ENCODE measurements around the gene MACROD2.

The MACROD2 gene

GRCh38 chr20:14342918-14343317, 347.6 kb downstream of the MACROD2 start:
- DNase-seq: no peak

- no peak for DNase-seq
These were observed 348.3 kb downstream of the MACROD2 start for GRCh38 chr20:14343491-14344065.

- DNase-seq: no peak
These were observed 349.4 kb downstream of the MACROD2 start for GRCh38 chr20:14344746-14345145.

- DNase-seq: no peak
These were observed 360.5 kb downstream of the MACROD2 start for GRCh38 chr20:14355791-14356190.

DNA sequence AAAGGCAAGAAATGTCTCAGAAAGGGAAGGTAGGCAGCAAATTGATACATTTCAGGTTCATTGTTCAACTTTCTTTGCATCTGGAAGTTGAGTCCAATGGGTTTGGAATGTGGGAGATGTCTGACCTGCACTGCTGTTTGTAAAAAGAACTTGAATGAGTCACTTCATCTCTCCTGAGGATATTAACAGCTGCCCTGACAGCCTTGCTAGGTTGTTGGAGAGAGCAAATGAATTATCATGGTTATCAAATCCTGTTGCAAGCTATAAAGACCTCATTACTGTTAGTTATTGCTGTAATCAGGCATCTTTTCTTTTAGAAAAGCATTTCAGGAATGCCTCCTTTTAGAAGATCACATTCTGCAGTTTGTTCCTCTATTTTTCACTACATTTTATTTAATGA, 365.1 kb downstream of the MACROD2 start:
- no peak for DNase-seq

DNA sequence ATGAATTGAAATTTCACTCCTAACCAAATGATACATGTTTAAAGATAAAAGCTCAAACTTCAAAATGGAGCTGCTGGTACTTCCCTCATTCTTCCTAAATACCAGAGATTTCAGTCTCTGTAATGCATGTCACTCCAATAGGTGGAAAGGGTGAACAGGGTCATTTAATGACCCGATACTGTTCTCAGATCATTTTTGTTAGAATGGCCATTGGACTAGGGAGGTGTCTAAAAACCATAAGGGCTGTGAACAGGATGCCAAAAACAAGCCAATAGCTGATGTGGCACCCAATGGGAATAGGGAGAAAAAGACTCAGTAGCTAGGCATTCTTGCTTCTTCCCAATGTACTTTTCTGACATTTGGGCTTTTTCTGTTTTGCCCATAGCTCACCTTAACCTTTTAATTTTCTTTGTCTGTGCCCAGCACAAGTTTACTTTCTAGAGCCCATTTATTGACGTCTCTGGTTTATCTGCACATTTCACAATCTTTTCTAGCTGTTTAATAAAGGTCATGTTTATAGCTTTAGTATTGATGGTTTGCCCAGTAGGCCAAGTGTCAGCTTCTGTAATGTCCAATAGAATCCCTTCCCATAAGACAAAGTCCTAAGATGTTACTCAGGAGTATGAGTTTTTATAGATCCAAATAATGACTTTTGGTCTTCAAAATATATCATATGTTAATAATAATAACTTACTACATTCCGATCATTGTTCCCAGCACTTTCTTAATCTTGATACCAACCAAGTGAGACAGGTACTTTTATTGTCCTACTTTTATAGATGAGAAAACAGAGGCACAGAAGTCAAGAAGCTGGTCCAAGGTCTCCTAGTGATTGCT, 366.4 kb downstream of the MACROD2 start:
- DNase-seq: no peak

GRCh38 chr20:14374196-14374595, 378.9 kb downstream of the MACROD2 start:
- no peak for DNase-seq

DNA sequence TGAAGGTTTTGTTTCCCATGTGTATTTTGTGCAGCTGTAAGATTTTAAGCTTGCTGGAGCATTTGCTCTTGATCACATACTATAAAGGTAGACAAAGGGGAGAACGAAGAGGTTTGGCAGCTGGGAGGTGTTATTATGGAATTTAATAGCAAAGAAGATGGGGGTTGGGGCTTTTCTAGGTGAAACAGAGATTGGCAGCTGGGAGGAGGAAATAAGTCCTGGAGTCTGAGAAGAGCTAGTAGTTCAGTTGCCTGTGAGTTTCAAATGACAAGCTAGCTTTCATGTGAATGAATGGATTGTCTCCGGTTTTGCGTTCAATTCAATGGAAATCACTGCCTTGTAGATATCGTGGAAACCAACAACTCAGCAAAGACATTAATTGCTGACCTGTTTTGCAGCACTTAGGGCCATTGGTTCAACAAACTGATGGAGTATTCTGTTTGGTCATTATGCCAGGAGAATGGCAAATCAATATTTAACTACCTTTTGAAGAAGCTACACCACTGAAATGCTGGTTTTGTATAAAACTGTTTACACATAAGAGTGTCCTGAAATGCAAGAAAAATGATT, 380.2 kb downstream of the MACROD2 start:
- DNase-seq: no peak

DNA sequence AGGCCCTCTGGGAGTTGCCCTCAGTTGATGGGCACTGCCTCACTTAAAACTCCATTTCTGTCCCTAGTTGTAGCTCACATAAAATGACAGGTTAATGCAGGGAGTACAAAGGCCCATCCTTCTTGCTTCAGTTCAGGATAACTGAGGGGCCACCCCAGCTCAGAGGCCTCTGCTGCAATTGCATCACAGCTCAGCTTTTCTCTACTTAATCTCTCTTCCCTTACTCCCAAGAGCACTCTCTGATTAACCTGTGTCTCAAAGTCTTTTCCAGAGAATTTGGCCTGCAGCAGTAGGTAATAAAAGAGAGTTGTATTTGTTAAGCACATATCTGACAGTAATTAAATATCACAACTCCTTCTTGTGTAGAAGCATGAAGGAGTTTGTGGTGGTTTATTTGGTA, 383.0 kb downstream of the MACROD2 start:
- no peak for DNase-seq

GRCh38 chr20:14383335-14383734, 388.0 kb downstream of the MACROD2 start:
- DNase-seq: no peak

DNA sequence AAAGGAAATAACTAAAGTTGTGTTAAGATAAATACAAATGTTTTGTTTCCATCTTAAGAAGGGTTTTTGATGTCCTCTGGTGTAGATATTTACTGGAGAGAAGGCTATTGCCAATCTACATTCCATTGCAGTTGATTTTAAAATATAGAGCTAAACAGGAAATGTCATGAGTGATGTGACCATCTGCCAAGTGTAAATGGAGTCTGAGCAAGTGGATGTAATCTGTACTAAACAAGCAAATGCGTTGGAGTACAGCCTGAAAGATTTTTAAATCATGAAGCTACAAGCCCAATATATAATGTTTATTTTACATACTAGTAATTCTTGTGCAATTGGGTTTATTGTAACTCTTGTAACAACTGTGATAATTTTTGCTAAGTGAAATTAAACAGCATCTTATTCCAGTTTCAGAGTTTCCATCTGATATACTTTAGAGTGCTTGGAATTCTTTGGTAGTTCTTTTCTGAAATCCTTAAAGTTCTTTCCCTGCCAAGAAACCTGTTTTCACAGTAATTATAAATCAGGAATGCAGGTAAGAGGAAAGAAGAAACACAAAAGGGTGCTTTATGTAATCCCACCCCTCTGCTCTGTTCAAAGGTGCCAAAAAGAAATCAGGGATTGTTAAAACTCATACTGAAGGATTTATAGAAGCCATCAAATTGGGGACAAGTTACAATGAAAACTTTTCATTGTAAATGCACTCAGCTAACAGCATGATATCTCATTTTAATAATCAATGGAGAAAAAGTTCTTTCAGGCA, 389.3 kb downstream of the MACROD2 start:
- DNase-seq: no peak

- no peak for DNase-seq
These were observed 389.9 kb downstream of the MACROD2 start for GRCh38 chr20:14385176-14385740.

DNA sequence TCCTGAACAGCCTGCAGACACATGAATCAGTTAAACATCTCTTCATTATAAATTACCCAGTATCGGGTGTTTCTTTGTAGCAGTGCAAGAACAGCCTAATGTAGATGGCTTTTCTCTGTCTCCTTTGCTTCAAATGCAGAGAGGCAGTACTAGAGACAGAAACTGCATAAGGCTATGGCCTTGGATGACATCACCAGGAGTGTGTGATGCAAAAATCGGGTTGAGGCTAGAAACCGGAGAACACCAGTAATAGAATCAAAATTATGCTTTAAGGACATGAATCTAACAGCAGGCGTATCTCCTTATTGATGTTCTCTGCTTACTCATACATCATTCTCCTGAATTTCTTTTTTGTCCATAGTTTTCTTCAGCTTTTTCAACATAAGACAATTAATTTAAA, 391.4 kb downstream of the MACROD2 start:
- no peak for DNase-seq

DNA sequence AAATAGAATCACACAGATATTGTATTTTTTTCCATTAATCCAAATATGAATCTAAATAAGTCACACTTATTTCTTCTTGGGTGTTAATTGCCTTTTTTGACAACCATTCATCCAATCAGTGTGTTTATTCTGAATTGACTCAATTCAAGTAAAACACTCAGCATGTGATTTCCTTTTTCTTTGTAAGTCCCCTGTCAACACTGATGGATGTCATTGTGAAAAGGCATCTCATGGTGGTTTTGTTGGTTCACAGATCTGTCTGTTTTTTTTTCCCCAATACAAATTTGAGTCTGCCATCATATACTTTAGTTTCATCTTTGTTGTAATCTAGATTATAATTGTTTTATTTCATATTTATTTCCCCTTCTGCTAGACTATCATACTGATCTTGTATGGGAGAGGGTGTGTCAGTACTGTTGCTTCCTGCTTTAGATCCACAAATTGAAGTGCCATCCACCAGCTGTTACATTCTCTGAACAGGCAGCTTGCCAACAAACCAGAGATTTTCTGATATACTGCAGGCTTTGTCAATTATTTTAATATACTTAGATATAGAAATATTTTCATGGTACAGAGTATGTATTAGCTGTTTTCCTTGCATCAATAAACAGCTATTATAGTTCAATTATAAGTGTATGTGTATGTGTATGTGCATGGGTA, 406.3 kb downstream of the MACROD2 start:
- no peak for DNase-seq

GRCh38 chr20:14404515-14404914, 409.2 kb downstream of the MACROD2 start:
- DNase-seq: no peak

- no peak for DNase-seq
These were observed 411.2 kb downstream of the MACROD2 start for GRCh38 chr20:14406495-14406894.

GRCh38 chr20:14407336-14407735, 412.0 kb downstream of the MACROD2 start:
- DNase-seq: no peak

DNA sequence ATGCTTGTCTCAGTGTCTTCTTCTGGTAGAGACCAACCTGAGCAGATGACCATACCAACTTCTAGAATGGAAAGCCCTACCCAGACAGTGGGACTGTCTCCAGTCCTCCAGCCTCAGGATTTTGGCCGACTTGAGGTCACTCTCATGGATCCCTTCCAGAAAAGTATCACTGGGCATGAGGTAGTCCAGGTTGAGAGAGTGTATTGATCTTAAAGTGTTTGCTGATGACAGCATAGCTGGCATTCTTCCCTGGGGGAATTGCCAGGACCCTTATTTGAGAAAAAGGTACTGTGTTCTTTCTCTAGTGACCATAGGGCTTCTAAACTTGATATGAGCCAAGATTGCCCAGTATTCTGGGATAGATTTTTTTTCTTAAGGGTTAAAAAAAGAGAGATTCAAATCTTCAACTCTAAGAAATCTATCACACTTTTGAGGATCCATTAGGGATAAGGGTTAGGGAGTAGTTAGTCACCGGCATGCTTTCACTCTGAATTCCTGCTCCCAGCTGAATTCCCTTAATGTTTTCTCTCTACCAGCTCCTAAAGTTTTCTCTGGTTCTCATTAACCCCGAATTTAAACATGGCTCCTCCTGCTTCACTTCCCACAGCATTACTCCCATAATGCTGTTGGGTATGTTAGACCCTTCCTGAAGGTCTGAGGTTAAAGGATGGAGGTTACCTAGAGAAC, 415.7 kb downstream of the MACROD2 start:
- DNase-seq: no peak

GRCh38 chr20:14412065-14412681, 416.9 kb downstream of the MACROD2 start:
- DNase-seq: no peak

- DNase-seq: no peak
These were observed 418.5 kb downstream of the MACROD2 start for GRCh38 chr20:14413835-14414234.

- DNase-seq: no peak
These were observed 419.2 kb downstream of the MACROD2 start for GRCh38 chr20:14414560-14414959.

GRCh38 chr20:14415467-14415866, 420.2 kb downstream of the MACROD2 start:
- no peak for DNase-seq
